T-helper 2 cell treated with Interferon-gamma antibody and Interleukin-4, amounts not matched to agents 100 ng/mL and 5 ng/mL, for 36 hours (primary cell): ENCODE results near the gene IFNL4. TPM values are rescaled to one million over a fixed set of nuclear protein-coding genes. Genes with fewer than 3 reads are reported as not detected.
"Not testable (repeated sequence)": the region's sequence is repeated elsewhere in the genome, so short reads cannot be mapped to it uniquely, and the experiment has no call there.

Experiments
- intact Hi-C: fragments of 100-400 bp; cut with micrococcal nuclease; formaldehyde crosslinking; loops from one replicate; pipeline ENCODE4 v1.15.1; 2023
- total RNA-seq: library from RNA; stranded (reverse); gene quantifications from 2 replicates; pipeline ENCODE4 v1.2.3, GENCODE V29; 2022

IFNL4 gene
- total RNA-seq, 1 donor from 2014 or later = not detected

DNA sequence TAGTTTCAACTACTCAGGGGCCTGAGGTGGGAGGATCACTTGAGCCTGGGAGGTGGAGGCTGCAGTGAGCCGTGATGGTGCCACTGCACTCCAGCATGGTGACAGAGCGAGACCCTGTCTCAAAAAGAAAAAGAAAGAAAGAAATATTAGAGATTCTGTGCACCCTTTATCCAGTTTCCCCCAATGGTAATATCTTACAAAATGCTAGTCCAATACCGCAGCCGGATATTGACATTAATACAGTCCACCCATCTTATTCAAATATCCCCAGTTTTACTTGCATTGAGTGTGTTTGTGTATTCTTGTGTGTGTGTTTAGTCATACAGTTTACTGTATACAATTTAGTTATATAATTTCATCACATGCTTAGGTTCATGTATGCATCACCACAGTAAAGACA lies 8.6 kb upstream of the IFNL4 start:
- intact Hi-C loops = no loop called here

DNA sequence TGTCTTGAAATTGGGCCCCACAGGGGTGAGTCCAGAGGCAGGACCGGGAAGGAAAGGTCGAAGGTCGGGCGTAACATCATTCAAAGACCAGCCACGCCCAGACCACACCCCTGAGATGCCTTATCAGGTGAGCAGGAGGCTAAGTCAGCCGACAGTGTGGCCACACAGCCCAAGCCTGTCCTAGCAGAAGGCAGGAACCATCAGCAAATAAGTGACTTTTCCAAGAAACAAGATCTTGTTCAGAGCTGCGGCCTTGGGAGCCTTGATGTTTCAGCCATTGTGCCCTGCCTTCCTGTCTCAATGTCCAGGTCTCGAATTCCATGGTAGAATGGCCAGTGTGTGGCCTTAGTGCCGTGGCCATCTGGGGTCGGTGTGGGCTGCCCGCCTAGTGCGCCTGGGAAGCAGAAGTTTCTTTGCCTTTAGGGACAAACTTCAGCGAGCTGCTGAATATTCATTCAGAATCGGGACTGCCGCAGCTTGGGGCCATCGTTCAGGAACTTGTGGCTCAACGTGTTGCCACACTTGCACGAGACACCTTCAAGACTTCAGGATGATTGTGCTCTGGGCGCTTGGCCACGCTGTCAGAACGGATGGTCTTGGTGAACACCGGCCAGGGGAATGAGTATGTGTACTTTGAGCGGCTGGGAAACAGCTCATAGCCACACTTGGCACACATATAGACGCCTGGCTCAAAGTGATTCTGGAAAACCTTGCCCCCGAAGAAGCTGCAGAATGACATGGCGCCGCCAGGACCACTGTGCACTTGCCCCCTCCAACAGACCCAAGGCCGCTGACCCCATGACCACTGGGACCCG lies 6.1 kb upstream of the IFNL4 start:
- intact Hi-C loops = no loop called here

DNA sequence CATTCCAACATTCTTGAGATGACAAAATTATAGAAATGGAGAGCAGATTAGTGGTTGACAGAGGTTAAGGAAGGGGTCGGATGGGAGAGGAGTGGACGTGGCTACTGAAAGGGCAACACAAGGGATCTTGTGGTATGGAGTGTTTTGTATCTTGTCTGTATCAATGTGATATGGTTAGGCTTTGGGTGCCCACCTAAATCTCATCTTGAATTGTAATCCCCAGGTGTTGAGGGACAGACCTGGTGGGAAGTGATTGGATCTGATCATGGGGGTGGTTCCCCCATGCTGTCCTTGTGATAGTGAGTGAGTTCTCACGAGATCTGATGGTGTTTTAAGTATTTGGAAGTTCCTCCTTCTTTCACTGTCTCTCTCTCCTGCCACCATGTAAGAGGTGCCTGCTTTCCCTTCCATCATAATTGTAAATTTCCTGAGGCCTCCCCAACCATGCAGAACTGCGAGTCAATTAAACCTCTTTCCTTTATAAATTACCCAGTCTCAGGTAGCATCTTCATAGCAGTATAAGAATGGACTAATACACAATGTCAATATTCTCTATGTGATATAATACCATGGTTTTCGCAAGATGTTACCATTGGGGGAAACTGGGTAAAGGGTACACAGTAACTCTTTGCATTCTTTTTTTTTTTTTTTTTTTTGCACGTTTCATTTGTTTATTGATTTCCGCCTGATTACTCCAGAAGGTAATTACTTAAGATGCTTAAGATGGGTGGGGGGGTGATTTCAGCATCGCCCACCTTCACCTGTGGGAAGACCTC lies 4.9 kb upstream of the IFNL4 start:
- intact Hi-C loops = no loop called here

DNA sequence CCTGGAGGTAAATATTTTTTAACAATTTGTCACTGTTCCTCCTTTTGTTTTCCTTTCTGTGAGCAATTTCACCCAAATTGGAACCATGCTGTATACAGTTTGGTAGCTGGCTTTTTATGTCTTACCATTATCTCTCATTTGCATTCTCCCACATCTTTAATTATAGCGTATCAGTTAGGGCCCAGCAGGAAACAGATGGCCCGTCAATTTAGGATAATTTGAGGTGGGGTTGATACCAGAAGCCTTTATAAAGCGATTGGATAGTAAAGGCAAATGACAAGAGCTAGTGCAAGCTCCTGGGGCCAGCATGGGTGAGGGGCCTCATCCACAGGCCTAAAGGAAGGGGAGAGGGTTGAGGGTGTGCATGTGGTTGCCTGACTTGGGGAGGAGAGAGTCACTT lies 3.8 kb upstream of the IFNL4 start:
- intact Hi-C loops = no loop called here

DNA sequence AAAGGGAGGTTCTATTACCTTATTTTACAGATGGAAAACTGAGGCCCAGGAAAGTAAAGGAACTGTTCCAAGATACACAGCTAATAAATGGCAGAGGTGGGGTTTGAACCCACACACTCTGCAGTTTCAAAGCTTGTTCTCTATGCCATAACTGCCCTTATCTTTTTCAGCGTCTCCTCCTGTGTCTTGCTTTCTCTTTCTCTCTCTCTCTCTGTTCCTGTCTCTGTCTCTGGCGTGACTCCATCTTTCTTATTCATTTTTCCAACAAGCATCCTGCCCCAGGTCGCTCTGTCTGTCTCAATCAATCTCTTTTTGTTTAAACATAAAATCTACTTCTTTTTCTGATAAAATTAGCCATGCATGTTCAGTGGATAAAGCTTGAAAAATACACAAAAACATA lies 3.2 kb upstream of the IFNL4 start:
- intact Hi-C loops = no loop called here

DNA sequence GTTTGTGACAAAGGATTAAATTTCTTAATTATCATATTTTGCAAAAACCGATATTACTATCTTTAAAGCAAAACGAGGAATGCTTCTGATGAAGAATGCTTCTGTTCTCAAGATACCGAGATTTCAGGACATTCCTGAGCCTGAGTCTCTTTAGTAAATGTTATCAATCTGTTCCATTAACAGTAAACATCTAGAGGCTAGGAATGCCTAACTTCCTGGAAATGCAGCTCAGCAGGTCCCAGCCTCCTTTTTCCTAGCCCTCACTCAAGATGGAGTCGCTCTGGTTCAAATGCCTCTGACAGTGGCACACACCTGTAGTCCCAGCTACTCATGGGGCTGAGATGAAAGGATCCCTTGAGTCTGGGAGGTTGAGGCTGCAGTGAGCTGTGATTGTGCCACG lies 2.4 kb upstream of the IFNL4 start:
- intact Hi-C loops = no loop called here

DNA sequence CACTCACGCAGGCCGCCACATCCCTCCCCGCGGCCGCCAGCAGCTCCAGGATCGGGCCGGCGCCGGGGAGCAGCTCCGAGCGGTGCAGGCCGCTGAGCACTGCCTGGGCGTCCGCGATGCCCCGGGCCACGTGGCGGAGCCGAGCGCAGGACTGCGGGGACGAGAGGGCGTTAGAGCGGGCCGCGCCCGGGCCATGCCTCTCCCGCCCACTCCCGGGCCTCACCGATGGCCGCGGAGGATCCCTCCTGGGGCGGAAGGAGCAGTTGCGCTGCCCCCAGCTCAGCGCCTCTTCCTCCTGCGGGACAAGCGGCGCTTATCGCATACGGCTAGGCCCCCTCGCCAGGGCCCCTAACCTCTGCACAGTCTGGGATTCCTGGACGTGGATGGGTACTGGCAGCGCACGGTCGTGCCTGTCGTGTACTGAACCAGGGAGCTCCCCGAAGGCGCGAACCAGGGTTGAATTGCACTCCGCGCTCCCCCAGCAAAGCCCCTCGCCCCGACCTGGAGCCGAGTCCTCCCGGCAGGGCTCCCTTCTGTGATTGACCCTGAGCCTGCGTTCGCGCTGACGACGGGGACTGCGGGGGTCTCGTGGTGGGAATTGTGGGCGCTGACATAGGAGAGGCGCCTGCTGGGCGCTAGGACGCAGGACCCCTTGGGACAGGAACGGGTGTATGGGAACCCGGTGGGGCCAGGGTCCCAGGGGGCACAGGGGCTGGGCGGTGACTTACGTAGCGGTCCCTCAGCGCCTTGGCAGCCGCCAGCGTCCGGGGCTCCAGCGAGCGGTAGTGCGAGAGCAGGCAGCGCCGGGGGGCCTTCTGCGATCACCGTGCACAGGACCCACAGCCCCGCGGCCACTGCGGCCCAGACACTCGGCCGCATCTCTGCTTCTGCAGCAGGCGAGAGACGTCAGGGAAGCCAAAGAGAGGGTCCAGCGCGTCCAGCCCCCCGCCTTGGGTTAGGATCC lies 673 bp downstream of the IFNL4 start:
- intact Hi-C loops = no loop called here

DNA sequence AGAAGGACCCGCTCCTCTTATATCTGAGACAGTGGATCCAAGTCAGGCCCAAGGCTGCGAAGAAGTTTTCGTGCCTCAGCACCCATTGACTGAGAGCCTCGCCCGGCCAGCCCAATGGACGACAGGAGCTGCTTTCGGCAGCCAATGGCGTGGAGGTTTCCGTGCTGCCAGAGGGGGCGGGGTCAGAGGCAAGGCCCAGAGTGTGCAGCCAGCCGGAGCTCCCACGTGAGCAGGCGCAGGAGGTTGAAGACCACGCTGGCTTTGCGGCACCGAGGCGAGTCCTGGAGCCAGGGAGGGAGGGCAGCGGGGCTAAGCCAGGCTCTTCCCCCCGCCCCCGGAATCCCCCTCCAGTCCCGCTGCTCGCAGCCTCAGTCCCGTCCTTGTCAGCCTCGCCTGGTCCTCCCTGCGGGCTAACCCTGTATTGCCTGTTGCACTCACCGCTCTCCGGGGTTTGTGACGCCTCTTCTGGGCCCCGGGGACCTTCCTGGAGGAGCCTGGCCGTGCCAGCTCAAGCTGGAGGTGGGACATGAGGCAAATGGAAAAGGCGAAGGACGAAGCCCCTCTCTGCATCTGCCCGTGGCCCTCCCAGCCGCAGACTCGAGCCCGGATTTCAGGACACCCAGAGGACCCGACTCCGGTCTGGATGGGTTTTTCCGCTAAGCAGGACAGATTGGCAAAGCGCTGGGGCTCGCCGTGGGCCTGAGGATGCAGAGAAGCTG lies 1.5 kb downstream of the IFNL4 start:
- intact Hi-C loops = no loop called here

DNA sequence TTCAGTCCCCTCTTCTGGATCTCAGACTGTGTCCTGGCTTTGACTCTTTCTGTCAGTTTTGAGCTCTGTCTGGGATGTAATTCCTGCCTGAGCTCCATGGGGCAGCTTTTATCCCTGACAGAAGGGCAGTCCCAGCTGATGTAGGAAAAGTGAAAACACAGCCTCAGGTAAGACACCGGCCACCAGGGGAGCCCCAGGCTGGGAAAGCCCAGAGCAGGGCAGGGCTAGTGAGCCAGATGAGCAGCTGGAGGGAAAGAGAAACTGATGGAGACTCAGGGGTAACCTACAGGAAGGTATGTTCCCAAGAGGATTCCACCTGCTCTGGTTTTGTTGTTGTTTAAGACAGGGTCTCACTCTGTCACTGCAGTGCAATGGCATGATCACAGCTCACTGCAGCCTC lies 3.5 kb downstream of the IFNL4 start:
- intact Hi-C loops = not testable (repeated sequence)

DNA sequence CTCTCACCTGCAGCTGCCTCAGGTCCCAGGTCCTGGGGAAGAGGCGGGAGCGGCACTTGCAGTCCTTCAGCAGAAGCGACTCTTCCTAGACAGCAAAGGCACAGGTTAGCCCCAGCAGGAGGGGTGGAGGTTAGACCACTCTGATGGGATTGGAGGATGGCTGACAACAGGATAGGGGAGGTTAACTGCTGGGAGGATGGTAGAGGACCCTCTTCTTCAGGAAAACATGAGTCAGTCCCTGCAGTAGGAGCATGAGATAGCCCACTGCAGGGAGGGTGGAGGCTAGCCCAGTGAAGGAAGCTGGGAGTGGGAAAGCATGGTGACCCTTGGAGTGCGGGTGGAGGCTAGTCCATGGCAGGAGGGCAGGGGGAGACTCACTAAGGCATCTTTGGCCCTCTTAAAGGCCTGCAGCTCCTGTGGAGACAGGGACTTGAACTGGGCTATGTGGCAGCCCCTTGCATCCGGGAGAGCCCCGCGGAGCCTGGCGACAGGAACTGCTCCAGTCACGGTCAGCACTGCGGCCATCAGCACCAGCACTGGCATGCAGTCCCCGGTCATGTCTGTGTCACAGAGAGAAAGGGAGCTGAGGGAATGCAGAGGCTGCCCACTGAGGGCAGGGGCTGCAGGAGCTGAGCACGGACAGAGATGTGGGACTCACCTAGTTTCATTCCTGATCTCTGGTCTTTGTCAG lies 4.1 kb downstream of the IFNL4 start, which contains the start of gene IFNL3:
IFNL3 (minus strand) TSS at position 597 of the 691 bp plus-strand sequence; CDS start at position 558, 39 bp downstream.
- intact Hi-C loops = not testable (repeated sequence)

DNA sequence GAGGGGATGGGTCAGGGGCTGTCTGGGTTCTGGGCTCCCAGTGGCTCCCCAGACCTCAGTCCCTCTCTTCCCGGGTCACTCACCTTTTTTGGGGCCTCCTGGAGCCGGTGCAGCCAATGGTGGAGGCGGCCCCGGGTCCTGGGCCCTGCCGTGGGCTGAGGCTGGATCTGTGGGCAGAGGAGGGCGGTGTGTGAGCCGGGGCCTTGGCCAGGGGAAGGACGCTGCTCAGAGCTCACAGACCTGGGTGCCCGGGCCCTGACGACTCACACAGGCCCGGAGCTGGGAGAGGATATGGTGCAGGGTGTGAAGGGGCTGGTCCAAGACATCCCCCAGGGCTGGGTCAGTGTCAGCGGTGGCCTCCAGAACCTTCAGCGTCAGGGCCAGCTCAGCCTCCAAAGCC lies 4.9 kb downstream of the IFNL4 start:
- intact Hi-C loops = not testable (repeated sequence)

DNA sequence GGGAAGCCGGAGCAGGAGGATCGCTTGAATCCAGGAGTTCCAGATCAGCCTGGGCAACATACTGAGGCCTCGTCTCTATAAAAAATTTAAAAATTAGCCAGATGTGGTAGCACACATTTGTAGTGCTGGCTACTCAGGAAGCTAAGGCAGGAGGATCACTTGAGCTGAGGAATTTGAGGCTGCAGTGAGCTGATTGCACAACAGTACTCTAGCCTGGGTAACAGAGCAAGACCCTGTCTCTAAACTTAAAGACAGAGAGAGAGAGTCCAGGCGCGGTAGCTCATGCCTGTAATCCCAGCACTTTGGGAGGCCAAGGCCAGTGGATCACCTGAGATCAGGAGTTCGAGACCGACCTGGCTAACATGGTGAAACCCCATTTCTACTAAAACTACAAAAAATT lies 8.2 kb downstream of the IFNL4 start:
- intact Hi-C loops = no loop called here

DNA sequence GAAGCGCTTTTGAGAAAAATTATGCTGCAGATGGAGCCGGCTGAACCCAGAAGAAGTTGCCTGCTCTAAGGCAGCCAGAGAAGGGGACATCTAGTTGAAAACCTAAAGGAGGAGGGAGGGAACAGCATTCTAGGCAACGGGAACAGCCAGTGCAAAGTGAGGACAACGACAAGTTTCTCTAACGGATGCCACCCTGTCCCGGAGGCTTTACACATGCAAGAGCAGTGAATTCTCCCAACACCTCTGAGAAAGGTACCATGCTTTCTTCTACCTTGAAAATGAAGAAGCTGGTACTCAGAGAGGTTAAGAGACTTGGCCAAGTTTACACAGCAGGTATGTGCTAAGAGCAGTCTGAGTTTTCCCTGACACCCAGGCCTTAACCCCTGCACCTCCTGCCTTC lies 9.7 kb downstream of the IFNL4 start:
- intact Hi-C loops = no loop called here

DNA sequence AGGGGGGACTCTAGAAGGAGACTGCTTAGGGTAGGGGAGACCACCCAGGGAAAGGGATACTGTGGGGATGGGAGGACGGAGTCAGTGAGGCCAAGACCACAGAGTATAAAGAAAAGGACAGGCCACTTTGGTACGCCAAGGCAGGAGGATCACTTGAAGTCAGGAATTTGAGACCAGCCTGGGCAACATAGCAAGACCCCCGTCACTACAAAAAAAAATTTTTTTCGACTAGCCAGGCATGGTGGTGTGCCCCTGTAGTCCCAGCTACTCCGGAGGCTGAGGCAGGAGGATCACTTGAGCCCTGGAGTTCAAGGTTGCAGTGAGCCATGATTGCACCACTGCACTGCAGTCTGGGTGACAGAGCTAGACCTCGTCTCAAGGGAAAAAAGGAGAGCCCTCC lies 10.4 kb downstream of the IFNL4 start:
- intact Hi-C loops = no loop called here

DNA sequence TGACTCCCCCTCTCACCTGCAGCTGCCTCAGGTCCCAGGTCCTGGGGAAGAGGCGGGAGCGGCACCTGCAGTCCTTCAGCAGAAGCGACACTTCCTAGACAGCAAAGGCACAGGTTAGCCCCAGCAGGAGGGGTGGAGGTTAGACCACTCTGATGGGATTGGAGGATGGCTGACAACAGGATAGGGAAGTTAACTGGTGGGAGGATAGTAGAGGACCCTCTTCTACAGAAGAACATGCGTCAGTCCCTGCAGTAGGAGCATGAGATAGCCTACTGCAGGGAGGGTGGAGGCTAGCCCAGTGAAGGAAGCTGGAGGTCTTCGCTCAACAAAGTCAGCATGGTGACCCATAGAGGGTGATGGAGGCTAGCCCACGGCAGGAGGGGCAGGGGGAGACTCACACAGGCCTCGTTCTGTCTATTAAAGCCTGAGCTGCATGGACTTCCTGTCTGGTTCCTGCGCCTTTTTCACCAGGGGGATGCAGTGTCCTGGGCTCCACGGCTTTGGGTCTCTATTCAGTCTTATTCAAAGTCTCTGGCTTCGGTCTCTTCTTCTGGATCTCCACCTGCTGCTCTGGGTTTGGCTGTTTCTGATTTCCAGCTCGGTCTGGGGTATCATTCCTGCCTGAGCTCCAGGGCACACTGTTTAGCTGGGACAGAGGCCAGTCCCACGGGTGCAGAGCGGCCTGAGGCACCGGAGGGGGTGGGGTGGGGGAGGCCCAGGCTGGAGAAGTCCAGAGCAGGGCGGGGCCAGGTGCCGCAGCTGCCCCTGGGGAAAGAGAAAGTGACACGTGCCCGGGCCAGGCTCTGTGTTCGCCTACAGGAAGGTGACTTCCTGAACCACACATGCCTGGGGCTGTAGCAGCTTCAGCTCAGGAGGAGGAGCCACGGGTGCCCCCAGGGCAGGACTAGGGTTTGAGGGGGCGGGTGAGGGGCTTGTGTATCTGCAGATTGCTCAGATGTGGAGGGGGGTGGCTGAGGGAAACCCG lies 11.2 kb downstream of the IFNL4 start:
- intact Hi-C loops = no loop called here

DNA sequence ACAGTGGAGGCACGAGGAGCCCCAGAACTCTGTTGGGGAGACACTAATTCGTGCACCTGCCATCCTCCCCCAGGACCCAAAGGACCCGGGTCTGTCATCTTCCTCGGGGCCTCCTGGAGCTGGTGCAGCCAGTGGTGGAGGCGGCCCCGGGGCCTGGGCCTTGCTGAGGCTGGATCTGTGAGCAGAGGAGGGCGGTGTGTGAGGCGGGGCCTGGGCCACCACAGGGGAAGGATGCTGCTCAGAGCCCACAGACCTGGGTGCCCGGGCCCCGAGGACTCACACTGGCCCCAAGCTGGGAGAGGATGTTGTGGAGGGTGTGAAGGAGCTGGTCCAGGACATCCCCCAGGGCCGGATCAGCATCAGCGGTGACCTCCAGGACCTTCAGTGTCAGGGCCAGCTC lies 12.1 kb downstream of the IFNL4 start:
- intact Hi-C loops = no loop called here

DNA sequence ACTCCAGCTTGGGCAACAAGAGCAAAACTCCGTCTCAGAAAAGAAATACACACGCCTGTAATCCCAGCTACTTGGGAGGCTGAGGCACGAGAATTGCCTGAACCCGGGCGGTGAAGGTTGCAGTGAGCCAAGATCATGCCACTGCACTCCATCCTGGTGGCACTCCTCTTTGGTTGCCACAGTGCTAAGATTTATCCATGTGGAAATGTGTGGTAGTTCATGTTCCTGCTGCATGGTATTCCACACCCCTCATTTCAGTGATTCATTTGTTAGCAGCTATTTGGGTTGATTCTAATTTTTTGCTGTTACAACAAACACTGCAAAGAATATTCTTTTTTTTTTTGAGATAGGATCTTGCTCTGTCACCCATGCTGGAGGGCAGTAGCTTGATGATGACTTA lies 15.9 kb downstream of the IFNL4 start:
- intact Hi-C loops = no loop called here

DNA sequence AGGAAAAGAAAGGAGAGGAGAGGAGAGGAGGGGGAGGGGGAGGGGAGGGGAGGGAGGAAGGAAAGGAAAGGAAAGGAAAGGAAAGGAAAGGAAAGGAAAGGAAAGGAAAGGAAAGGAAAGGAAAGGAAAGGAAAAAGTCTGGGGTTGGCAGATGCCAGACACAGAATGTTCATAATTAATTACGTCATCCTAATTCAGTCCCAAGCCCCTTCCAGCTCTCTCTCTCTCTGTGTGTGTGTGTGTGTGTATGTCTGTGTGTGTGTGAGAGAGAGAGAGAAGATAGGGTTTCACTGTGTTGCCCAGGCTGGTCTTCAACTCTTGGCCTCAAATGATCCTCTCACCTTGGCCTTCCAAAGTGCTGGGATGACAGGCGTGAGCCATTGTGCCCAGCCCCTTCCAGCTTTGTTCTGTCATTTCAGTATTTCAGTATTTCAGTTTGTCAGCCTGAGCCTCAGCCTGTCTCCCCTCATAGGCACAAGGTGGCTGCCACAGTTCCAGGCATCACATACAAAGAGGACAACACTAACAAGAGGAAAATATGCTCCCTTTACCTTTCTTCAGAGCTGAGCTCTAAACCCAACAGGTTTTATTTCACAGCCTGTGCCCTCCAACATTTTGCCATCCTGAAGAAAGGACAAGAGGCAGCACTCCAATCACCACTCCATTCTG lies 18.4 kb downstream of the IFNL4 start:
- intact Hi-C loops = no loop called here
